AG09309 (cell line): ENCODE measurements around the gene PRSS8.
"Not testable (repeated sequence)": the region's sequence is repeated elsewhere in the genome, so short reads cannot be mapped to it uniquely, and the experiment has no call there.

Source experiments
- DNase-seq: peaks from one replicate; pipeline ENCODE4 v3.0.0-alpha.2; 2010; ENCODE audit warnings: low read depth
- H3K4me3 ChIP-seq: 2 replicates; pipeline ENCODE4 v1.5.1; 2011; ENCODE audit warnings: mild to moderate bottlenecking, low read depth, low read length, moderate library complexity; ENCODE audit not compliant: control insufficient read depth
- TF ChIP-seq, protein P1 (sequence below): IDR thresholded peaks from 2 replicates; pipeline ENCODE4 v1.5.1; 2011; ENCODE audit warnings: mild to moderate bottlenecking, low read depth, low read length, inconsistent platforms; ENCODE audit not compliant: insufficient read depth, control insufficient read depth; ENCODE audit errors: missing control alignments

Gene PRSS8

DNA sequence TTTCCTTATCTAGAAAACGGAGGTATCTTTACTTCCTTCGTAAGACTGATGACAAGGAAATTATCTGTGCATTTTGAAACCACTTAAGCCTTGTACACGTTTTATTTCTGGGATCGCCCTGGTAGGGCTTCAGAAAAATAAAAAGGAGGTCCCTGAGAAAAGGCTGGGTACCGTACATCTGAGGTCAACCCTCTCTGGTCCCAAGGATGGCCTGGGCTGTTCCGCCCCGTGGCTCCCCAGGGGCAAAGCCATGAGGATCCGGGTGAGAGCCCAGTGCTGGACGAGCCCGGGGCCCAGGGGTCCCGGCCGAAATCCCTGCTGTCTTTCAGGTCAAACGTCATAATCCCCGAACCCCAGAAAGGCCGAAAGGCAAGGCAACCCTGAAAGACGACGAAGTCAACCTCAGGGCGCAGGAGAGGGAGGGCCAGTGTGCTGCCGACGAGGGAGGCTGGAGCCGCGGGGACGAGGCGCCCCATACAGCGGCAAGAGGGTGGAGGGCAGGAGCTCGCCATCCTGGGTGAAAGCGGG, 43.8 kb upstream of the PRSS8 start:
- DNase-seq = no peak
- peak overlapping the region; percentile 90 for H3K4me3 ChIP-seq
- TF ChIP-seq, protein P1, sequence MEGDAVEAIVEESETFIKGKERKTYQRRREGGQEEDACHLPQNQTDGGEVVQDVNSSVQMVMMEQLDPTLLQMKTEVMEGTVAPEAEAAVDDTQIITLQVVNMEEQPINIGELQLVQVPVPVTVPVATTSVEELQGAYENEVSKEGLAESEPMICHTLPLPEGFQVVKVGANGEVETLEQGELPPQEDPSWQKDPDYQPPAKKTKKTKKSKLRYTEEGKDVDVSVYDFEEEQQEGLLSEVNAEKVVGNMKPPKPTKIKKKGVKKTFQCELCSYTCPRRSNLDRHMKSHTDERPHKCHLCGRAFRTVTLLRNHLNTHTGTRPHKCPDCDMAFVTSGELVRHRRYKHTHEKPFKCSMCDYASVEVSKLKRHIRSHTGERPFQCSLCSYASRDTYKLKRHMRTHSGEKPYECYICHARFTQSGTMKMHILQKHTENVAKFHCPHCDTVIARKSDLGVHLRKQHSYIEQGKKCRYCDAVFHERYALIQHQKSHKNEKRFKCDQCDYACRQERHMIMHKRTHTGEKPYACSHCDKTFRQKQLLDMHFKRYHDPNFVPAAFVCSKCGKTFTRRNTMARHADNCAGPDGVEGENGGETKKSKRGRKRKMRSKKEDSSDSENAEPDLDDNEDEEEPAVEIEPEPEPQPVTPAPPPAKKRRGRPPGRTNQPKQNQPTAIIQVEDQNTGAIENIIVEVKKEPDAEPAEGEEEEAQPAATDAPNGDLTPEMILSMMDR = no peak

DNA sequence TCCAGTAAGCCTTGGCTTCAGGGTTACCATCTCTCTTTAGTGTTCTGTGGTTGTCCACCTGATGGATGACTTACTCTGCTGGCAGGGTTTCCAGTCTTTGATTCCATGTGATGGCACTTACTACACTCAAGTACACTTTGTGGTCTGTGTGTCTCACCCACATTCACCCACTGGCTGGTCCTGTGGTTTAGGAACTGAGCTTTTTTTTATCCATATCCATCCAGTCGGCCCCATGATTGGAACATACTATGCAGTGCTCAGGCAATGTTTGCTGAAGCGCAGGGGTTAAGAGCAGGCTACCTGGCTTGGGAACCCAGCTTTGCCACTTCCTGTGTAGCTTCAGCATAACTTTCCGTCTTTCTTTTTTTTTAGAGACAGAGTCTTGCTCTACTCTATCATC, 41.6 kb upstream of the PRSS8 start:
- TF ChIP-seq, protein P1 = no peak
- peak; percentile 7 for DNase-seq

DNA sequence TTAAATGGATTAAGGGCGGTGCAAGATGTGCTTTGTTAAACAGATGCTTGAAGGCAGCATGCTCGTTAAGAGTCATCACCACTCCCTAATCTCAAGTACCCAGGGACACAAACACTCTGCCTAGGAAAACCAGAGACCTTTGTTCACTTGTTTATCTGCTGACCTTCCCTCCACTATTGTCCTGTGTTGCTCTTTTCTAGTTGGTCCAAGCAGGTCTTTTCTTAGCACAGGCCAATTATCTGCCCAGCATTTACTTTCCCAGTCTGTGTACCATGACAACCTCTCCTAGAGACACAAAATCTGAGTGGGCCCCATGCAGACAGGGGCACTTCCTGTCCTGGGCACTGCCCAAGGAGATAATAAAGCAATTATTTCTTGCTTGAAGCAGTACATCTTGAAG, 34.5 kb upstream of the PRSS8 start:
- not testable (repeated sequence) for DNase-seq, H3K4me3 ChIP-seq

More for the DNA sequence above, 41.6 kb upstream of the PRSS8 start:
- no peak overlapping the region for H3K4me3 ChIP-seq

DNA sequence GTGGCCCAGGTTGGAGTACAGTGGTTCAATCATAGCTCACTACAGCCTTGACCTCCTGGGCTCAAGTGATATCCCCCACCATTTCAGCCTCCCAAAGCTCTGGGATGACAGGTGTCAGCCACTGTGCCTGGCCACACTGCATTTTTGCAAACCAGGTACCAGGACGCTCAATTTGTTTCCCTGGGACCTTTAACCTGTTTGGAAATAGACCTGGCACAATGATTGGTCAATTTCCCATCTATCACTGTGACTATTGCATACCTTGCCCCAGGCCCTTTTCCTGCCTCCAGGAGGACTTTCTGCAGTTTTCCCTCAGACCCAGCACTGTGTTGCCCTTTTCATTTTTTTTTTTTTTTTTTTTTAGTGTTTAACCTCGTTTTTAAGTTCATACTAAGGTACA, 33.3 kb upstream of the PRSS8 start:
- TF ChIP-seq, protein P1 = no peak
- DNase-seq = no peak
- H3K4me3 ChIP-seq = no peak overlapping the region

DNA sequence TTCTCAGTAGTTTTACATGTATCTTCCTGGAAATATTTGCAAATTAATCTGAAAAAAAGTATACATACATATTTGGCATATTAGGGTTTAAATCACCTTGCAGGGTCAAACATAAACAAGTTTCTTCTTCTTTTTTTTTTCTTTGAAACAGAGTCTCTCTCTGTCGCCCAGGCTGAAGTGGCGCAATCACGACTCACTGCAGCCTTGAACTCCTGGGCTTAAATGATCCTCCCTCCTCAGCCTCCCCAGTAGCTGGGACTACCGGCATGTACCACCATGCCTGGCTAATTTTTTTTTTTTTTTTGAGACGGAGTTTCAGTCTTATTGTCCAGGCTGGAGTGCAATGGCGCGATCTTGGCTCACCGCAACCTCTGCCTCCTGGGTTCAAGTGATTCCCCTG, 31.8 kb upstream of the PRSS8 start:
- no peak for DNase-seq
- TF ChIP-seq, protein P1 = no peak
- H3K4me3 ChIP-seq = no peak overlapping the region

DNA sequence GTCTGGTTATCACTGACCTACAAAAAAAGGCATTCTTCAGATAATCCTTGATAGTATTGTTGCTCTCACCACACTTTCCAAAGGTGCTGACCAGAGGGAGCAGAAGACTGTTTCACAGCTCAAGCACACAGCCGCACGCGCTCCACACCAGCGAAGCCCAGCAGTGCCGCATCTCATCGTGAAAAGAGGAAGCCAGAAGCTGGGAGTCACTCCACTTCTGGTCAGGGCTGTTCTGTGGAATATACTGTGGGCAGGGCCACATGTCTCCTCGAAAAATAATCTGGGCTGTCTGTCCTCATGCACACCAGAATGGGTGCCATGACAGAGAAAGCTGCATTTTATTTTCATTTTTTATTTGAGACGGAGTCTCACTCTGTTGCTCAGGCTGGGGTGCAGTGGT, 21.6 kb upstream of the PRSS8 start:
- DNase-seq = no peak
- H3K4me3 ChIP-seq = no peak overlapping the region
- TF ChIP-seq, protein P1 = no peak

DNA sequence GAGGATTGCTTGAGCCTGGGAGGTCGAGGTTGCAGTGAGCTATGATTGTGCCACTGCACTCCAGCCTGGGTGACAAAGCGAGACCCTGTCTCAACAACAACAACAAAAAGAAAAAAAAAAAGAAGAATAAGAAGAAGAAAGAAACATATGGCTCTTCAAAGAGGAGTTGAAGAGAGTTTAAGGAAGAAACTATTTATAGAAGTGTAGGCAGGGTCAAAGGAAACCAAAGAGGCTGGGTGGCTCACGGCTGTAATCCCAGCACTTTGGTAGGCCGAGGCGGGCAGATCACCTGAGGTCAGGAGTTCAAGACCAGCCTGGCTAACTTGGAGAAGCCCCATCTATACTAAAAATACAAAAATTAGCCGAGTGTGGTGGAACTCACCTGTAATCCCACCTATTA, 15.4 kb upstream of the PRSS8 start:
- not testable (repeated sequence) for DNase-seq

DNA sequence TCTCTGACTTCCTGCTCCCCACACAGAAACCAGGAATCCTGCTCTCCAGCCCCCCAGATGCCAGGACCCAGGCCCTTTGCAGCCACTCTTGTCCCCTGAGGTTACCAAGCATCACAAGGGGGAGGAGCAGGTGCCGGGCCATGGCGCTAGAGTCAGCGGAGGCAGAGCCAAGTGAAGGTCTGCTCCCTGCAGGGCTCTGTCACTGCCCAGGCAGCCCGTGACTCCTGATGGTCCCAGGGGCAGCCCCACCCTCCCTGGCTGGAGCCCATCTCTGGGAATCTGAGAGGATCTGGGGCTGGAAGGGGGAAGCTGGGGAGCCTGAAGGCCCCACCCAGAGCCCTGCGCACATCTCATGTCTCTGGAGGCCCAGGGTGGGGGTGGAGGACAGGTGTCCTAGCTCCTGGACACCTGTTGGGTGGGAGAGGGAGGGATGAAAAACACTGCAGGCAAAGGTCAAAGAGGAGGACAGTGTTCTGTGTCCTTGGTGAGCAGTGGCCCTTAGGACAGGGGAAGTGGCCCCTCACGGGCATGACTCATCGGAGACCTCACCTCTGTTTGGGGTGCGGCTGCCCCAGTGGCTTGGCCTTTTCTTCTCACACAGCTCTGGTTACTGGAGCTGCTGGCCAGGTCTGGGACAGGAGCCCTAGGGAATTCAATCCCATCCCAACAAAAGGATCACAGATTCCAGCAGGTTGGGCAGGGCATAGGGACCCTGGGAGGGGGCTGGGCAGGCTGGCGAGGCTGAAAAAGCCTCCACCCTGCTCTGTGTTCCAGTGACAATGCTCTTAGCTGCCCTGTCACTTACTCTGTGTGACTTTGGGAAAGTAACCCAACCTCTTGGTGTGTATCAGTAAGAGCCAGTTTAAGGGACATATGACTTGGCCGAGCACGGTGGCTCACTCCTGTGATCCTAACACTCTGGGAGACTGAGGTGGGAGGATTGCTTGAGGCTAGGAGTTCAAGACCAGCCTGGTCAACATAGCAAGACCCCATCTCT, 14.7 kb upstream of the PRSS8 start, which contains the start of gene PRSS36:
TSS of gene PRSS36 (minus strand) at position 173 of the 997 bp plus-strand sequence. CDS start at position 142, 31 bp downstream.
- H3K4me3 ChIP-seq = no peak within 1 kb of the TSS
- TF ChIP-seq, protein P1 = no peak
- DNase-seq = no peak

More for the DNA sequence above, 15.4 kb upstream of the PRSS8 start:
- H3K4me3 ChIP-seq = not testable (repeated sequence)
